ENCODE data around the gene NETO2.
"Not testable (repeated sequence)": the region's sequence is repeated elsewhere in the genome, so short reads cannot be mapped to it uniquely, and the experiment has no call there.

DNA sequence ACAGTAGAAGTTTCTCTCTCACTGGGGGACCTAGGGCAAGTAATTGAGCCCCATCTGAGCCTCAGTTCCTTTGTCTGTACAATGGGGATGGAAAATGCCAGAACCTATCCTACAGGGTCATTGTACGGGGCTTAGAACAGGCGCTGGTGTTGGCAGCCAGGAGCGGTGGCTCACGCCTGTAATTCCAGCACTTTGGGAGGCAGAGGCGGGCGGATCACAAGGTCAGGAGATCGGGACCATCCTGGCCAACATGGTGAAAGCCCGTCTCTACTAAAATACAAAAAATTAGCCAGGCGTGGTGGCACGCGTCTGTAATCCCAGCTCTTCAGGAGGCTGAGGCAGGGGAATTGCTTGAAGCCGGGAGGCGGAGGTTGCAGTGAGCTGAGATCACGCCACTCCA, 87.7 kb downstream of the NETO2 start:
- TF ChIP-seq, protein P1, sequence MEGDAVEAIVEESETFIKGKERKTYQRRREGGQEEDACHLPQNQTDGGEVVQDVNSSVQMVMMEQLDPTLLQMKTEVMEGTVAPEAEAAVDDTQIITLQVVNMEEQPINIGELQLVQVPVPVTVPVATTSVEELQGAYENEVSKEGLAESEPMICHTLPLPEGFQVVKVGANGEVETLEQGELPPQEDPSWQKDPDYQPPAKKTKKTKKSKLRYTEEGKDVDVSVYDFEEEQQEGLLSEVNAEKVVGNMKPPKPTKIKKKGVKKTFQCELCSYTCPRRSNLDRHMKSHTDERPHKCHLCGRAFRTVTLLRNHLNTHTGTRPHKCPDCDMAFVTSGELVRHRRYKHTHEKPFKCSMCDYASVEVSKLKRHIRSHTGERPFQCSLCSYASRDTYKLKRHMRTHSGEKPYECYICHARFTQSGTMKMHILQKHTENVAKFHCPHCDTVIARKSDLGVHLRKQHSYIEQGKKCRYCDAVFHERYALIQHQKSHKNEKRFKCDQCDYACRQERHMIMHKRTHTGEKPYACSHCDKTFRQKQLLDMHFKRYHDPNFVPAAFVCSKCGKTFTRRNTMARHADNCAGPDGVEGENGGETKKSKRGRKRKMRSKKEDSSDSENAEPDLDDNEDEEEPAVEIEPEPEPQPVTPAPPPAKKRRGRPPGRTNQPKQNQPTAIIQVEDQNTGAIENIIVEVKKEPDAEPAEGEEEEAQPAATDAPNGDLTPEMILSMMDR (conservative IDR thresholded peaks at IDR 0.05), result not testable (repeated sequence)
- TF ChIP-seq ZFX (IDR thresholded peaks at IDR 0.05), result not testable (repeated sequence)
